Stimulated activated CD8-positive, alpha-beta memory T cell treated with anti-CD3 and anti-CD28 coated beads, Interleukin-2, amount 100 ng/mL, for 1 hour (primary cell): ENCODE data around the gene CYTH2.
A peak's percentile ranks its signal among the peaks of the same experiment; 100 is the strongest.

Experiments
- DNase-seq, 2 donors: peaks; one replicate each; pipeline ENCODE4 v3.0.0-alpha.2; 2020; ENCODE audit warnings: low read depth in 2 of 2

The CYTH2 gene

DNA sequence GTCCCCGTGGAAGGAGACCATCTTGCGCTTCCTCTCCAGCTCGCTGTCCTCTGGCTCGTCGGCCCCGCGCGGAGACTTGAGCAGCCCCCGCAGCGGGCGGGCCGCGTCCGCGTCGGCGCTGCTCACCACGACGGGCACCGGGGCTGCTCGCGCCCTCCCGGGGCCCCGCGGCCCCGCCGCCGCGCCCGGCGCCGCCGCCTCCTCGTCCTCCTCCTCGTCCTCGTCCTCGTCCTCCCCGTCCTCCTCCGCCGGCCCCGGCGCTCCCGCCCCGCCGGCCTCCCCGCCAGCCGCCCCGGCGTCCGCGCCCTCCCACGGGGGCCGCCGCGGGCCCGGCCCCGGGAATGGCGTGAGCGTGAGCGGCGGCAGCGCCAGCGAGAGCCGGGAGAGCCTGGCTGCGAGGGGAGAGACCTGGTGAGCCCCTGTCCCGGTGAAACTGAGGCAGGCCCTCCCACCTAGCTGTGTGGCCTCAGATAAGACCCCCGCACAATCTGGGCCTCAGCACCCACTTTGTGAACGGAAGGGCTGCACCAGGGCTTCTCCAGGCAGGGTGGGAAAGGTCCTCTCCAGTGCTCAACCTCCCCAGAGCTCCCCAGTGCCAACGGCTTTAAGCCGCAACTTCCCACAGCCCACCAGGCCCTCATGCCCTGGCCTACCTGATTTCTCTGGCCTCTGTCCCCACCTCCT, 24.7 kb downstream of the CYTH2 start:
- DNase-seq, result no peak

DNA sequence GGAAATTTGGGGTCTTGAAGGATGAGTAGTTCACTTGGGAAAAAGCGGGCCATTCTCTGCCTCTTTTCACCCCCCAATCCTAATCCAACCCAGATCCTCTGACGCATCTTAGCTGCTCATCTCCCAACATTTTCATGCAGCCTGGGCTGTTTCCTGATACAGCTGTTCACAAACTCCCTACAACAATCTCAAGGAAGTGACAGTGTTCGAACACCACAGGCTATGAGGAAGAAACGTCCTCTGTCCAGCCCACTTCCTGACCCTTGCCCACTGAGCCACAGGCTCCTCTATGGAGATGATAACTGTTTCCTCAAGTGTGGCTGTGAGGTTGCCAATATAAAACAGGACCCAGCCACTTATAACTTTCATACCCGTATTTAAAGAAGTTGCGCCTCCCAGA, 26.2 kb downstream of the CYTH2 start:
- DNase-seq, result no peak

DNA sequence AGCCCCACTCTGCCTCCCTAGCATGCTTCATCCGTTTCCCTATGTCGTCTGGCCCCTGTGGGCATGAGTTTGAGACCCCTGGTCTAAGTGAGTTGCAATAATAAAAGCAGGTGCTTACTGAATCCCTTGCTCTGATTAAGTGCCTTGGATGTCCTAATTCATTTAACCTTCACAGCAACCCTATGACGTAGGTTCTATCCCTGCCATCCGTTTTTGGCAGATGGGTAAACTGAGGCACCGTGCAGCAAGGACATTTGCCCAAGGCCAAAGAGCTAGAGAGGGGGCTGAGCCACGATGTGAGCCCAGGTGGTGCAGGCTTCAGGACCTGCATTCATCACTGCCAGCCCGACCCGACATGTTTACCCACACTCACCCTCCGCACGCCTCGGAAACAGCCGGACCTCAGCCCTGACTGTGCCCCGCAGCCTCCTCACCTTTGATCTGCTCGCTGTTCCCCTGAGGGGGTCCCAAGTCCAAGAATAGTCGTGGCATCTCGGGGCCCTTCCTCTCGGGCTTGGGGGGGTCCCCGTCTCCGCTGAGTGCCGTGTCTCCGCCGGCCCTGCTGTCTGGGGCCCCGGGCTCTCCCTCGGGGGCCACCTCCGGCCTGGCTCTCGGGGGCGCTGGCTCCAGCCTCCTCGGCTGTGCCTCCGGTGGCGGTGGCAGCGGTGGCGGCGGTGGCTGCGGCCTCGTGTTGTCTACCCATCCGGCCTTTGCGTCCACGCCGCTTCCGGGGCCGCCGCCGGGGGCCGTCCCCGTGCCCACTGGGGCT, 28.0 kb downstream of the CYTH2 start:
- no peak for DNase-seq

DNA sequence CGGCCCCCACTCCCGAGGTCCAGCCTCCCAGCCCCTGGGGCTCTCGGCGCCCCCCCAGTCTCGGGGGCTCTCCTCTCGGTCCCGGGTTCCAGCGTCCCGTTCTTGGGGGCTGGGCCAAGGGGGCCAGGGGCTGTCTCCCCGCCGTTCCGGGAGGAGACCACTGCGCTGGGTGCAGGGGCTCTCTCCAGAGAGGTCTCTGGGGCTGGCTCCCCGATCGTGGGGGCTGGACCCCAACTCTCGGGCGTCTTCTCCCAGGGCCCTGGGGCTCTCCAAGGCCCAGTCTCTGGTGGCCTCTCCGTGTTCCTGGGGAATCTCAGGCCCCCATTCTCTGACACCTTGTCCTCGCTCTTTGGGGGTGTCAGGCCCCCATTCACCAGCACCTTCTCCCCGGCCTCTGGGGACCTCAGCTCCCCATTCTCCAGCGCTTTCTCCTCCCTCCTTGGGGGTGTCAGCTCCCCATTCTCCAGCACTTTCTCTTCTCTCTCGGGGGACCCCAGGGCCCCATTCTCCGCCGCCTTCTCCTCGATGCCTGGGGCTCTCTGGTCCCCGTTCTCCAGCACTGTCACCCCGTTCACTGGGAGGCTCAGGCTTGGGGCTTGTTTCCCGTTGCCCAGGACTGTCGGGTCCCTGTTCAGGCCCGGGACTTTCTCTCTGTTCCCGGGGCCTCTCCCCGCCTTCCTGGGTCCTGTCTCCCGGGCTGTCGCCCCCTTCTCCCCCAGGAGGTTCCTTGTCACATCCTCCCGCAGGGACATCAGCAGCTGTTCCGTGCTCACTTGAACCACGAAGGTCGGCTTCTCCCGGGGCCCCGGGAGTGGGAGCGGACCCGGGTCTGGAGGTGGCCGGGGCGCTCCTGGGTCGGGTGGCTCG, 28.8 kb downstream of the CYTH2 start:
- DNase-seq, result no peak

DNA sequence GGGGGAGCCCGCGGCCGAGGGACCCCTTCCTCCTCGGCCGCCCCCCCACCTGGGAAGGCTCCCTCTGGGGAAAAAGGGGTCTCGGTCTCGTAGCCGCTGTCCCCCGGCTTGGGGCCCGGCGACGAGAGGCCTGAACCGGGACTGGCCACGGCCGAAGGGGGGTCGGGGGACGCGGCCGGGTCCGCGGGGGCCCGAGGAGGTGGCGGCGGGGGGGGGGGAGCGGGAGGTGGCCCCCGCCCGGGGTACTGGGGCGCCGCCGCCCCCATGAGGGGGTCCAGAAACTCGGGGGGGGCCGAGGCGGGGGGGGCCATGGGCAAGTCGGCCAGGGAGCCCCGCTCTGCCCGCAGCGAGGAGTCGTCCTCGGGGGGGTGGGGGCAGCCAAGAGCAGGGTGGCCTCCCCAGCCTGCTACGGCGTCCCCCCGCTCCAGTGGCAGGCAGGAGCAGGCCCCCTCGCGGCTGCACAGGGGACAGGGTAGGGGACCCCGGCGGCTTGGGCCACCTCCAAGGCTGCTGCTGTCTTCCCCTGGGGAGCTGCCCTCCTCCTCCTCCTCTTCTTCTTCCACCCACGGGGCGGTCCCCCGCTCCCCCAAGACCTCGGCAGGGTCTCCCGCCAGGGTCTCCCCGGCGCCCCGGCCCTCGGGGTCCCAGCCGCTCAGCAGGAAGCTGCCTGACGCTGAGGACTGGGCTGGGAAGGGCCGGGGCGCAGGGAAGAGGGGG, 29.6 kb downstream of the CYTH2 start:
- DNase-seq, result no peak

DNA sequence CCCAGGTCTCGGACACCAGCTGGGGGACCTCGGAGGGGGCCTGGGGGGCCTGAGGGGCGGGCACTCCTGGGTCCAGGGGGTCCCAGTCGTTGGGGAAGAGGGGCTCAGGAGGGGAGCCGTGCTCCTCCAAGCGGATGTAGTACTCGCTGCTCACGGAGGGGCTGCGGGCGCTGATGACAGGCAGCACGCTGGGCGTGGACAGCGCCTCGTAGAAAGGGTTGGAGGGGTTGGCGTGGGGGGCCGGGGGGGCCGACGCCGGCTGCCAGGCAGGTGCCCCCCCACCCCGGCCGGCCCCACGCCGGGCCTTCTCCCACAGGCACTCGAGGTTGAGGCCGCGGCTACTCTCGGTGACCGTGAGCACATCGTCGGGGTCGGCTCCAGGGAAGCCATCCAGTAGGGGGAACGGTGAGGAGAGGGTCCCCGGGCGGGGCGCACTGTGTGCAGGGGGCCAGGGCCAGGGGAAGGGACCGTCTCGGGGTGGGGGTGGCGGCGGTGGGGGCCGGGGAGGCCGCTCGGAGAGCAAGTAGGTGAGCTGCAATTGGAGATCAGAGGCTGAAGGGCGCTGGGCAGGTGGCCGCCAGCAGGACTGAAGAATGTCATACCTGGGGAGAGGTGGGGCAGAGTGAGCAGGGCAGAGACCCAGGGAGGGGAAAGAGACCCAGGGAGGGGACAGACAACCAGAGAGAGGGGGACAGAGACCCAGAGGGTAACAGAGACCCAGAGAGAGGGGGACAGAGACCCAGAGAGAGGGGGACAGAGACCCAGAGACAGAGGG, 30.3 kb downstream of the CYTH2 start:
- no peak for DNase-seq

DNA sequence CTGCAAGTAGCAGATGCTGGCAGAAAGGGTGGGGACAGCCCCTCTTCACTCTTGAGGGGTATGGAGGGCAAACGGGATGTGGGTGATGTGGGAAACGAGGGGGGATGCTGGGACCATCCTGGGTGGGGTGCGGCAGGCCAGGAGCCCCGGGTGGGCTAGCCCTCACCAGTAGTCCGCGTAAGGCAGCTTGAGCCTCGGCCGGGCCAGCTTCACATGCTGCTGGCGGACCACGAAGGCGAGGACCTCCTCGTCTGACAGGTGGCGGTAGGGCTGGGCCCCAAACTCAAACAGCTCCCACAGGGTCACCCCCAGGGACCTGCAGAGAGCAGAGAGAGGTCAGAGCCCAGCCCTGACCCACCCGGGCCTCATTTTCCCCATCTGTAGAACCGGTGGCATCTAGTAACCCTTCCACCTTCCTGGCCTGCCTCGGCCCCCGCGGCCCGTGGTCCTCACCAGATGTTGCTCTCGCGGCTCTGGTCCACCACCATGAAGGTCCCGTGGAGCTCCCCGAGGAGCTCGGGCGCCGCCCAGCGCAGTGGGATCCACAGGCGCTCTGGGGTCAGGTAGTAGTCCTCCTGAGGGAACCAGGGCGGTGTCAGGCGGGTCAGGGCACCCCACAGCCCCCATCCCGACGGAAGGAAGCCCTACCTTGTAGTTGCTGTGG, 31.8 kb downstream of the CYTH2 start:
- no peak for DNase-seq

DNA sequence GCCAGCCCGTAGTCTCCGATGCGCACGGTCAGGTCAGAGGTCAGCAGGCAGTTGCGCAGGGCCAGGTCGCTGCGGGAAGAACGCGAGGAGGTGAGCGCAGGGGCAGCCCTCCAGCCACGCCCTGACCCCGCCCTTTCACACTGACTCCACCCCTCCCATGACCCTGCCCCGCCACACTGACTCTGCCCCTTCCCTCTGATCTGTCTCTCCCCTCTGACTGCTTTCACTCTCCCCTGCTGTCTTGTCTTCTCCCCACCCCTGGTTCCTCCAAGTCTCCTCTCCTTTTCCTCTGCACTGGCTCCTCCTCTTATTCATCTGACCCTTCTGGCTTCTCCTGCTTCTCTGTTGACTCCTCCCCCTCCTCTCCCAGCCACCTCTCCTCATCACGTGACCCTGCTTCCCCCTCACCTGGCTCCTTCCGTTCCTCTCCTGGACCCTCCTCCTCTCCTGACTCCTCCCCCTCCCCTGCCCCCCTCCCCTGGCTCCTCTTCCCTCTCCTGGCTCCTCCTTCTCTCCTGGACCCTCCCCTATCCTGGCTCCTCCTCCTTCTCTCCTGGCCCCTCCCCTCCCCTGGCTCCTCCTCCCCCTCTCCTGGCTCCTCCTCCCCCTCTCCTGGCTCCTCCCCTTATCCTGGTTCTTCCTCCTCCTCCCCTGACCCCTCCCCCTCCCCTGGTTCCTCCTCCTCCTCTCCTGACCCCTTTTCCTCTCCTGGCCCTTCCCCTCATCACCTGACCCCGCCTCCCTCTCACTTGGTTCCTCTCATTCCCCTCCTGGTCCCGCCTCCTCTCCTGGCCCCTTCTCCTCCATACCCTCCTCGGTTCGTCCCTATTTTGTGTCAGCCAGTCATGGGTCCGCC, 32.6 kb downstream of the CYTH2 start:
- no peak for DNase-seq

DNA sequence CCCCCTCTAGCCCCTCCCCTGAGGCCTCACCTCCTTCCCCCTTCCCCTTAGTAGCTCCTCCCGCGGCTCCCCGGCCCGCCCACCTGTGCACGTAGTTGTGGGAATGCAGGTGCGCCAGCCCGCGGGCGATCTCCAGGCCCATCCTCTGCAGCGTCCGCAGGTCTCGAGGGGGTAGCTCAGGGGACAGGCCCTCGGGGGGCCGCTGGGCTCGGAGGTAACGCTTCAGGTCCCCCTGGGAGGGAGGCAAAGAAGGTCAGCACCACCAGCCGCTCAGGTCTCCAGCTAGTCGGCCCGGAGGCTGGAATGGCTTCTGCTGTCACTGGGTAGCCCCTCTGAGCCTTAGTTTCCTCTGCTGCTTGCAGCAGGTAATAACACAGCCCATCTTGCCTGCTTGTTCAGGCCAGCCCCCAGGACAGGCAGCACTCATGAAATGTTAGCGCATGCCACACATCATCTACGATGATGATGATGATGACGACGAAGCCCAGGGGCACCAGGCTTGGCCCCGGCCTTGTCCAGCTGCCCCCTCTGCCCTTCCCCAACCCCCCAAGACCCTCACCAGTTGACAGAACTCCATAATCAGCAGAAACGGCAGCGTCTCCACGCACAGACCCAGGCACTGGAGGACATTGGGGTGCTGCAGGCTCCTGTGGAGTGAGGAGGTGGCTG, 33.3 kb downstream of the CYTH2 start:
- DNase-seq, result peak in 1 of 2 donors; percentile 49

DNA sequence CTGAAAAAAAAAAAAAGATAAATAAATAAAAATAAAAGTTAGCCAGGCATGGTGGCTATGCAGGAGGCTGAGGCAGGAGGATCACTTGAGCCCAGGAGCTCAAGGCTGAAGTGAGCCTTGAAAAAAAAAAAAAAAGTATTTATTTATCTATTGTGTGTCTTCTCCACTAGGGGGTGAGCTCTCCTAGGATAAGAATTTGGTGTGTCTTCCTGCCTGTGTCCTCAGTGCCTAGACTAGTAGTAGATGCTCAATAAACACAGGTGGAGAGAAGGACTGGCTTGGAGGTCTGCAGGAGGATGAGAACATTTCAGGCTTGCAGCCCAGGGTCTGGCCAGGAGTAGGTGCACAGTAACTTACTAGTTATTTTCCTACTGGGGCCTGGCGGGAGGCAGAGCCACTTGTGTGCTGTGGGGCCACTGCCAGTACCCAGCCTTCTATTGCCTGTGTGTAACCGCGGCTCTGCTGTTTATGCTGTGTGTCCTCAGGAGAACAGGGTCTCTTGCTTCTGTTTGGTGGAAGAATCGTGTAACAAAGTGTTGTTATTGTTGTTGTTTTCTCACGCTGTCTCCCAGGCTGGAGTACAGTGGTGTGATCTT, 37.1 kb downstream of the CYTH2 start:
- DNase-seq, result no peak

DNA sequence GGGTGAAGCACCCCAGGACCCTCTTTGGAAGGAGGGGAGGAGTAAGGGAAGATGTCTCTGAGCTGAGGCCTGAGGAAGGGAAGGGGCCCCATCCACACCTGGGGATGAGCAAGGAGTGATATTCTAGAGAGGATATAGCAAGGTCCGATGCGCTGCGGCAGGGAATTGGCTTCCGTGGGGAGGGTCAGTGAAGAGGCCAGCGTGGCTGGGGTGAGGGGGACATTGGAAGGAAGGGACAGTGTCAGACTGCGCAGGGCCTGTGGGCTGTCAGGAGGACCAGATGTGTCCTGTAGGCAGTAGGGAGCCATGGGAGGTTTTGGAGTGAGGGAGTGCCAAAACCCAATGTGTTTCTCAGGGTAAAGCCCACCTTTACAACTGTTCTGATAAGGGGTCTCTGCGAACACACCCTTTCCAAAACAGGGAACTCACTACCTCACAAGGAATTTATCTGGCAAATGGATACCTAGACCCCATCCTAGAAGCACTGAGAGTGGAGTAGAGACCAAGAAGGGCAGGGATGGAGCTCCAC, 38.8 kb downstream of the CYTH2 start:
- DNase-seq, result no peak

DNA sequence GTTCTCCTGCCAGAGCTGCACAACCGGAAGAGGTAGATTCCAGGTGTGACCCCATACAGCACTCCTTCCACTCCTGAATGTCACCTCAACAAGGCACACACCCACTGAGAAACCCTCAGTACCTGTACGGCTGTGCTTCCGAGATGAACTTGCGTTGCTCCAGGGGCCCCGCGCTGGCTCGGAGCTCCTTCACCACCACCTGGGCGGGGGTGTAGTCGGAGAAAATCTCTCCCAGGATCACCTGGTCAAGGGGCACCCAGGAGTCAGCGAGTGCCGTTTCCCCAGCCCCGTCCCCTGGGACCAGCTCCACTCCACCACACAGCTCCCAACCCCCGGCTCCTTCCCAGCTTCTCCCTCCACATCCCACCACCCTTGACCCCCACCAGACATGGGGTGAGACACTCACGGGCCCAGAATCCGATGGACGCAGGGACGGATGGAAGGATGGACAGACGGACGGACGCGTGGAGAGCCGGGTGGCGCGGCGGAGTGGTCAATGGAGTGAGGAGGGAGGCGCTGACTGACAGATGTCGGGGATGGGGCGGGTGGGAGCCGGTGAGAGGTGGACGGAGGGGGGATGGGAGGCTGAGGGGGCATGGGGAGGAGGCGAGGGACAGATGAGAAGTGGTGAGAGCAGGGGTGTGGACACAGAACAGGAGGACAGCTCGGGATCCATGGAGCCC, 39.7 kb downstream of the CYTH2 start:
- DNase-seq, result no peak

DNA sequence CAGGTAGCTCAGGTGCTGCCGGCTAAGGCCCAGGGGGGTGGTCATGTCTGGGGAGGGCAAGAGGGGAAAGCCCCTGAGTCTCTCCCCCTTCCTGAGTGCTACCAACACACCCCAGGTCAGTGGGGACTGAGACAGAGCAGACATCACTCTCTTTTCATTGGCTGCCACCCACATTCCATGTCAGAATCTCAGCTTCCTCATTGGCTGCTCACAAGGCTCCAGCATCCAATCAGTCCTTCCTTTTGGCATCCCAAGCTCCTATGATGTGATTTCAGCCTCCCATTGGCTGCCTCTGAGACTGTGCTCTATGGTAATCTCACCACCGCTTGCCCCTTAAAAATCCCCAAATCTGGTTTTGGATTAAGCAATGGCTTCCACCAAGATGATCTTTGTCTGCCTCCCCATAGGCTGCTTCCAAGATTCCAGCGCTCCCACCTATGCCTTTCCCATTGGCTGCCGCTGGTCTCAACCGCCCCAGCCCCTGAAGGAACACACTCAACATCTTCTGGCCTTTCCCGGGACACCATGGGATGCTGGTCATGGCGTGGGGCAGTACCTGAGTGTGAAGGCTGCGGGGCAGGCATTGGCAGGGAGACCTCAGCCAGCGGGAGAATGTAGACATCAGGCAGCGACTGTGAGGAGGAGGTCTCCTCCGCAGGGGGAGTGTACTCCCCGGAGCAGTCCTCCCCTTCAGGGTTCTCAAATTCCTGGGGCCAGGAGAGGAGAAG, 40.5 kb downstream of the CYTH2 start:
- DNase-seq, result no peak

DNA sequence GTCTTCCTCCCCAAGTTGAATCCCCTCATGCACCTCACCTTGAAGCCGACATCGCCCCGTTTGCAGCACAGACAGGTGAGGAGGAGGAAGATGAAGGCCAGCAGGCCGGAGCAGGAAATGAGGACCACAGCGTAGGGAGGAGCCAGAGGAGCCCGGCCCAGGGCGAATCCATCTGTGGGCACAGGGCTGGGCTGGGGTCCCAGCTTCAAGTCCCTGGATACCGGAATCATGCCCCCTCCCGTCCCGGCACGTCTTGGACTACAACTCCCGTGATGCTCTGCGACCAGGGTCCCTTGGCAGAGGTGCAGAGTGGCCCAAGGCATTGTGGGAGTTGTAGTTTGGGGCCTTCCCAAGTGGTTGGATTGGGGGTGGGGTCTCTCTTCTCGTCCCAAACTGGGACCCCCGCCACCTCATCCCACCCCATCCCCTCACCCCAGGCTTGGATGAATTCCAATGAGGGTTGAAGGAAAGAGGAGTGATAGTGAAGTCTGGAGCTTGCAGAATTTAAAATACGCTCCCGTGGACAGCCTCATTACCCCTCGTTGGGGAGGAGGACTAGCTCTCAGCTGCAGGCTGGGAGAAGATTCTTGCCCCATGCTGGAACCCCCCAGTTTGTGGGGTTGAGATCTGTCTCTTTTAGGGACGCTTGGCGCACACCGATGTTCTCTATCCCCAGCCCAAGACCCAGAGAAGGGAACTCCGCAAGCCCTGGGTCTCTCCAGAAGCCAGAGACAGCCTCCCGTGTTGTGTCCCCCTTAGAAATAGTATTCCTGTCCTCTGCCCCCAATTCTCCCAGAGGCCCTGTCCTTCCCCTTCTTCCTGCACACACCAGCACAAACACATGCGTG, 41.5 kb downstream of the CYTH2 start:
- peak in 1 of 2 donors; percentile 58 for DNase-seq

DNA sequence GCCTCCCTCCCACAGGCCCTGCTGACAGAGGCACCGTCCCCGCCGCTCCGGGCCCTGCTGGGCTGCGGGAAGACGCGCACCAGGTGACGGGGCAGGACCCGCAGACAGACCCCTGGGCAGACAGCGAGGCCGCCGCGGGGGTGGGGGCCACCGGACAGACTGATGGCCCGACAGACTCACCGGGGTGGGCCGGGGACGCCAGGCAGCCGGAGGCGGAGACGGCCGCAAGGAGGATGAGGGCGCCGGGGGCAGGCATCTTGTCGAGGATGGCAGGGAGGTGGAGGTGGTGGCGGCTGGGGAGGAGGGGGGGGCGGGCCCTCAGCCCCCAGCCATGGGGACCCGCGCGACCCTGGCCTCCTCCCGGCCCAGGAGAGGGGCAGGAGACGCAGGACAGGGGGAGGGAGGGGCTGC, 42.2 kb downstream of the CYTH2 start:
- DNase-seq, result no peak
